Activated CD4-positive, alpha-beta T cell treated with anti-CD3 and anti-CD28 coated beads, Interleukin-2, Interleukin-4, amounts not matched to agents 100 ng/mL and 50 ng/mL, durations not matched to agents 16 hours and 8 hours (primary cell): ENCODE measurements around the gene CRYM.

ENCODE experiments used
- DNase-seq: peaks from one replicate; pipeline ENCODE4 v3.0.0-alpha.2; 2020; ENCODE audit warnings: low spot score

The CRYM gene

DNA sequence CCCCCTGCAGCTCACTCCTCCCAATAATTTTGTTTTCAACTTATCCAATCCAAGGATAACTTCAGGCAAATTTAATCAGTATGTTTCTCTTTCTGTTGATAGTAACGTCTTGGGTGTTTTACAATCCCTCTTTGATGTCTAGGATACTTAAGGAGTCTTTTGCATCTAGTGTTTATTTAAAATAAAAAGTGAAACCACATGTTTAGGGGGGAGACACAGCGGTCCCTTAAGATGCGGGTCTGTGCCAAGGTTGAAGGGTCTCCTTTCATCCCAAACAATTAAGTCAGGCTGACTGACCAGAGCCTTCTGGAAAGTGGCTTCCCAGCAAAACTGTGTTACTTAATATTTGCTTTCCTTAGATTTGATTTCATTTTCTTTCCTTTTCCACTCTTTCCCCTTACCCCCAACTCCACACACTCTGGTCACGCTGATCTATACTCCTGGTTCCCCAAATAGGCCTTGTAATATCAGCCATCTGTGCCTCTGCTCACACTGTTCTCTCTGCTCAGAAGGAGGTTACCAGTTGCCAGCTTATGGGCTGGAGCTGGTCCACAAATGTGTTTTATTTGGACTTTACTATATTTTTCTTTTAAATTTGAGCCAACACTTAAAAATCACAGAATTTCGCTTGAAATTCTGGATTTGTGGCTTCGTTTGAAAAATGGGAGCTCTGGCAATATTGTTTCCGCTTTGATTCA lies 33.4 kb downstream of the CRYM start:
- no peak for DNase-seq

GRCh38 chr16:21242756-21243155 lies 35.3 kb downstream of the CRYM start:
- no peak for DNase-seq

- no peak for DNase-seq
Measured at GRCh38 chr16:21239646-21240045, 38.4 kb downstream of the CRYM start.

- no peak for DNase-seq
Measured at GRCh38 chr16:21236831-21237230, 41.3 kb downstream of the CRYM start.

DNA sequence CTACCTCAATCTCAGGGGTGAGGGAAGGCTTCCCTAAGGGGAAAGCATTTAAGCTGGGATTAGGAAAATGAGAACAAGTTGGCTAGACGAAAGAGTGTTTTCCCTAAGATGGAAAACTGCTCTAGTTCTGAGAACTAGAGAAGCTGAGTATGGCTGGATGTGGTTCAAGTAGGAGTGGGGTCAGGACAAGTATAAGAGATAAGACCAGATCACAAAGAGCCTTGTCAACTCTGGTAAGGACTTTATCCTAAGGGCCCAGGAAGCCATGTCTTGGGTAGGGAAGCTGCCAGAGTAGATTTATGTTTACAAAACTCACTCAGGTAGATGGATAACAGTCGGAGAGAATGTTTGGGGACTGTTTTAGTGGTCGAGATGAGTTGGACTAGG lies 42.9 kb downstream of the CRYM start:
- no peak for DNase-seq

- DNase-seq: no peak
Measured at GRCh38 chr16:21233521-21234150, 44.5 kb downstream of the CRYM start, which contains the start of gene ANKS4B. Gene ANKS4B, plus strand, starts transcription at chr16:21233699. Its CDS starts 39 bp downstream, at chr16:21233738.

DNA sequence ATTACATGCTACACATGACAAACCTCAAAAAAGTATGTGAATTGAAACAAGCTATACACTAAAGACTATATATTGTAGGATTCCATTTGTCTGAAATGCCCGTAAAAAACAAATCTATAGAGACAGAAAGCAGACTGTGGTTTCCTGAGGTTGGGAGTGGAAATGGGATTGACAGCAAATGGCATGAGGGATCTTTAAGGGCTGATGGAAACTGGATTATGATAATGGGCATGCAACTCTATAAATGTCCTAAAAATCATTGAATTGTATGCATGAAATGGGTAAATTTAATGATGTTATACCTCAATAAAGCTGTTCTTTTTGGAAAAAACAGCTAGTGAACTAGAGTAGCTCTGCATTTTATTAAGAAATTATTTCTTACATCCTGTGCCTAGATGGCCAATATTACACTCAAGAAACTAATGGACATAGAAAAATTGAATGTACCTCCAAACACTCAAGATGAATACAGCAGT lies 45.0 kb downstream of the CRYM start:
- no peak for DNase-seq

- DNase-seq: no peak
Measured at GRCh38 chr16:21228361-21228872, 49.7 kb downstream of the CRYM start.

GRCh38 chr16:21227866-21228265 lies 50.2 kb downstream of the CRYM start:
- no peak for DNase-seq

GRCh38 chr16:21226749-21227148 lies 51.3 kb downstream of the CRYM start:
- no peak for DNase-seq

GRCh38 chr16:21224800-21225199 lies 53.3 kb downstream of the CRYM start:
- peak; percentile 23 for DNase-seq

DNA sequence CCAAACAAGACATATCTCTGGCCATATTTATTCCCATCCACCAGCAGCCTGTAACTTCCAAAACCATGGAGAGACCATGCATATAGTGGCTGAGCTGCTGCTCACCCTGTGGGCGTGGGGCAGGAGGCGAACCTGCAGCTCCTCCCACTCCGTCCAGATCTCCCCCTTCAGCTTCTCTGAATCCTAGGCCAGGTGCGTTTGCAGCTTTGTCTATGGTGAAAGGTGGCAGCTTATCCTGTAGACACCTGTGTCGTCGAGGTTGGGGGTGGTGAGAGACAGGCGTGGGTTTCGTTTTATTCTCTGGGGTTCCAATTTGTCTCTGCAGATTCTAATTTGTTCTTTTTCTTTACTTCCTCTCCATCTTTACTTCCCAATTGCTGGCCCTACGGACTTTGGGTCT lies 54.3 kb downstream of the CRYM start:
- no peak for DNase-seq

DNA sequence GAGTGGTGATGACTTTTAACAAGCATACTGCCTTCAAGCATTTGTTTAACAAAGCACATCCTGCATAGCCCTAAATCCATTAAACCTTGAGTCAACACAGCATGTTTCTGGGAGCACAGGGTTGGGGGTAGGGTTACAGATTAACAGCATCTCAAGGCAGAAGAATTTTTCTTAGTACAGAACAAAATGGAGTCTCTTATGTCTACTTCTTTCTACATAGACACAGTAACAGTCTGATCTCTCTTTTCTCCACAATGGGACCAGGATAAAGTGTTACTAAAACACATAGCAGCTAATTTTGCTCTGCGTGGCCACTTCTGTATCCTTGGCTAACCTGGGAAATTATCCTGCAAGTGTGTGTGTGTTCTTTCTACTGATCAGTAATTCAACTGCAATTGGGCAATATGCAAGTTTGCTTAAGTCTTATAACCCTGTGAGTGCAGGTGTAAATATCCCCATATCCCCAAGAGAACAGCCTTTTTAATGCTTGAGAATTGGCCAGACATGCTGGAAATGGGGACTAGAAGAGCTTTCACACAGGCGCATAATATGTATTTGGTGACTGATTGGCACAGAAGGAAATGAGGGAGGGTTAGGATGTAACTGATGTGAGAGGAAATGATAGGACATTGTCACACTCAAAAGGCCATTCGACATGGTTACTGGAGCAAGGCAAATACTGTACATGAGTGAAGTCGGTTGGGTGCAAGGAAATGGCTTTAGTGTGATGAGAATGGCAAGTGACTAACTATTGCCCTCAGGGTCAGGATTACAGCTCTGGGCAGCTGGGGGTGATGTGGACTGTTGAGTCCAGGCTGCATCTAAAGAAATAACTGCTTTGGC lies 55.4 kb downstream of the CRYM start:
- no peak for DNase-seq

DNA sequence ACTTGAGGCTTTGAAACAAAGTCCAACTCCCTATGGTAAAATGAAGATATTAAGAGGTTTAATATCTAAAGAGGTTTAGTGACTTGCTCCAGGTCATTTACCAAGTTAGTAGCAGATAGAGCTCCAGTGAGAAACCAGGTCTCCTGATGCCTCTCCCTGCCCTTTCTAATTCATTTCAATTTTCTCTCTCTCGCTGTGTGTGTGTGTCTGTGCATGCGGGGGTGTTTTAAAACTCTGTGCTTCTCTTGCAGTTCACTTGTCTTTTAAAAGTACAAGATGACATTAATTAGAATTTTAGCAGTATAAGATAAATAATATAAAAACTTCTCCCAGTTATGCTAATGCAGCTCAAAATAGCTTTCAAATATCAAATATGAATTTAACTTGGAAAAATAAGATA lies 58.5 kb downstream of the CRYM start:
- no peak for DNase-seq

DNA sequence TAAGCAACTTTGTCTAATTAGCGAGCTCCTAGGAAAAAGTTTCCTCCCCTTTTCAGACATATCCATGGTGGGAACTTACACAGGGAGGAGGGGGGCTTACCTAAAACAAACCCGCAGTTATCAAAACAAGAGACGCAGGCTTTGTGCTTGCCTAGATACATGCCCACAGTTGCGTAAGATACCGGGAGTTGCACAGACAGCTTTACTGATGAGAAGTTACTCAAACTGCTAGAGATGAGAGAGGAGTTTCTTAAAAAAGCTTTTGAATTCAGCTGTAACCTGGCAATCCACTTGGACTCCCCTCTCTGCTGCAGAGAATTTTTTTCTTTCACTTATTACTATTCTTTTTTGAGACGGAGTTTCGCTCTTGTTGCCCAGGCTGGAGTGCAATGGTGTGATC lies 59.9 kb downstream of the CRYM start:
- DNase-seq: no peak

GRCh38 chr16:21217121-21217520 lies 61.0 kb downstream of the CRYM start:
- DNase-seq: no peak

- DNase-seq: no peak
Measured at GRCh38 chr16:21214086-21214485, 64.0 kb downstream of the CRYM start.

DNA sequence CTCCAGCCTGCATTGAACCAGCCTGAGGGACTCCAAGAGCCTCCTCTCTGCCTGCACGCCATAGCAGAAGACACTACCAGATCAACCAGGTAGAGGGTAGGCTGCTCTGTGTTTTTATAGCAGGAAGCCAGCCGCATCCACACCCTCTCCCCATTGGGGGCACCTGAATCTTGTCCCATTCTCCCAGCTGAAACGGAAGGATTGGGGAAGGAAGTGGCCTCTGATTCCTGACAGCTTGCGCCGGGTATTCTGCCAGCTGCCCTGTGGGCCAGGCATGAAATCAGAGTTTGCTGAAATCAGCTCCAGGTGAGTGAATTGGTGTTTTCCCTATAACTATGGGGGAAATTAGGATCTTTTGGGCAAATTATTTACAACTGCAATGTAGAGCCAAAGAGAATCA lies 66.6 kb downstream of the CRYM start, which contains the start of gene ZP2:
Gene ZP2 (minus strand): TSS at position 89 of the 400 bp plus-strand sequence. CDS start 27 bp downstream, at position 62.
- DNase-seq: no peak
